Breast epithelium (tissue), 4 donors: ENCODE results near the gene MEMO1. TPM values are rescaled to one million over a fixed set of nuclear protein-coding genes. Genes with fewer than 3 reads are reported as not detected.

ENCODE experiments used
- DNase-seq, 2 donors: peaks; one replicate each; pipeline ENCODE4 v3.0.0-alpha.2; 2019; ENCODE audit warnings: low spot score in 2 of 2
- H3K27ac ChIP-seq, 2 donors: fragments of 200-600 bp; sonication (generic) in 1 of 2; one replicate each; pipeline ENCODE4 v1.5.1; 2016 to 2019; ENCODE audit warnings: mild to moderate bottlenecking in 1 of 2
- H3K27me3 ChIP-seq, 2 donors: fragments of 200-600 bp; sonication (generic) in 1 of 2; one replicate each; pipeline versions ENCODE4 v1.5.1 to v1.6.0; 2017 to 2019; ENCODE audit warnings: control low read depth in 1 of 2, mild to moderate bottlenecking in 1 of 2
- H3K36me3 ChIP-seq: fragments of 200-600 bp; one replicate; pipeline ENCODE4 v1.5.1; 2019
- H3K4me1 ChIP-seq, 2 donors: fragments of 200-600 bp; sonication (generic); one replicate each; pipeline ENCODE4 v1.5.1; 2016 to 2019; ENCODE audit warnings: control low read depth in 1 of 2
- H3K4me3 ChIP-seq, 3 donors: fragments of 200-600 bp; sonication (generic); 1 replicate in 2 of 3; 2 replicates in 1 of 3; pipeline ENCODE4 v1.5.1; 2016 to 2019; ENCODE audit warnings: mild to moderate bottlenecking in 3 of 3, moderate library complexity in 2 of 3
- H3K9me3 ChIP-seq, 2 donors: fragments of 200-600 bp; sonication (generic) in 1 of 2; one replicate each; pipeline ENCODE4 v1.5.1; 2016 to 2019; ENCODE audit warnings: control low read depth in 1 of 2
- POLR2A ChIP-seq: fragments of 450-650 bp; IDR thresholded peaks from one replicate; pipeline ENCODE4 v1.6.1; 2016; ENCODE audit warnings: antibody characterized with exemption, mild to moderate bottlenecking, moderate library complexity
- POLR2AphosphoS5 ChIP-seq, 3 donors: sonication (generic); formaldehyde crosslinking; IDR thresholded peaks; one replicate each; pipeline ENCODE4 v1.6.1; 2017; ENCODE audit warnings: antibody characterized with exemption in 3 of 3
- intact Hi-C: fragments of 100-400 bp; cut with DNase I; formaldehyde crosslinking; loops from one replicate; pipeline ENCODE4 v1.15.1; 2023; ENCODE audit warnings: low total_unique reads
- total RNA-seq, 3 donors: library from RNA; depleted of rRNA; stranded (reverse); fragments of >200 nt; gene quantifications; one replicate each; pipeline ENCODE4 v1.1.0, GENCODE V29; 2016
- TF ChIP-seq, protein P1 (sequence below), 3 donors: fragments of 450-650 bp; IDR thresholded peaks; one replicate each; pipeline ENCODE4 v1.5.1; 2016 to 2017; ENCODE audit warnings: antibody characterized with exemption in 3 of 3, mild to moderate bottlenecking in 3 of 3, moderate library complexity in 3 of 3

Gene MEMO1
- total RNA-seq, 3 donors from 2014 or later: 26.1 to 28.8 (median 26.1) TPM

DNA sequence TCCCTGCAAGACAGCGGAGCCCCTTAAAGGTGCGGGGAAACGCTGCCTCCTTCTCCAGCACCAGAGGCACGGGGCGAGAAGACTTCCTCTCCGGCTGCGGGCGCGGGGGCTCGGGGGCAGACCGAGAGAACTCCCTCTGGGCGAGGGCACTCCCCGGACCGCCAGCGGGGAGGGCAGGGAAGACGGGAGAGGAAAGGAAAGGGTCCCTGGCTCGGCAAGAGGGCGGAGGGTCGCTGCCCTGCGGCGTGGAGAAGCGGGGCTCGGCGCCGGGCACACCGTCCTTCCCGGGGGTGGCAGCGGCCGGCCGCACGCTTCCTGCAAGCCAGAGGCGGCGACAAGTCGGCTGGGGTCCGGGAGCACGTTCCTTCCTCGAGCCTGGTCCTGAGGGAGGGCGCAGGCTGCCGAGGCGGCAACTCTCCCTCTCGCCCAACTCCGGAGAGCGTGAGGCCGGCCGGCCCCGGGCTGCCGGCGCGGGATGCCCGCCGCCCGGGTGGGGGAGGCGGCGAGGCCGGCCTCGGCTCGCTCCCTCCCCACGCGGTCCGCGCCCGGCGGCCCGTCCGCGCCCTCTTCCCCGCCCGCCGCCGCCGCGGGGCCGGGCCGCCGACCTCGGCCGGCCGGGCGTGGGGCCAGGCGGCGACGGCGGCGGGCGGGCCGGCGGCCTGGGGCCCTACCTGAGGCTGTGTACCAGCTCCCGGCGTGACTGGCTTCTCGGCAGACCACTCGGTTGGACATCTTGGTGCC is 1.1 kb downstream of the MEMO1 start:
- no peaks in the 10 kb centered on the region for H3K27me3 ChIP-seq
- DNase-seq: no peak
- H3K9me3 ChIP-seq: no peaks in the 10 kb centered on the region
- TF ChIP-seq POLR2AphosphoS5 (IDR thresholded peaks at IDR 0.05) (no peak), POLR2A (no peak)
- TF ChIP-seq, protein P1, sequence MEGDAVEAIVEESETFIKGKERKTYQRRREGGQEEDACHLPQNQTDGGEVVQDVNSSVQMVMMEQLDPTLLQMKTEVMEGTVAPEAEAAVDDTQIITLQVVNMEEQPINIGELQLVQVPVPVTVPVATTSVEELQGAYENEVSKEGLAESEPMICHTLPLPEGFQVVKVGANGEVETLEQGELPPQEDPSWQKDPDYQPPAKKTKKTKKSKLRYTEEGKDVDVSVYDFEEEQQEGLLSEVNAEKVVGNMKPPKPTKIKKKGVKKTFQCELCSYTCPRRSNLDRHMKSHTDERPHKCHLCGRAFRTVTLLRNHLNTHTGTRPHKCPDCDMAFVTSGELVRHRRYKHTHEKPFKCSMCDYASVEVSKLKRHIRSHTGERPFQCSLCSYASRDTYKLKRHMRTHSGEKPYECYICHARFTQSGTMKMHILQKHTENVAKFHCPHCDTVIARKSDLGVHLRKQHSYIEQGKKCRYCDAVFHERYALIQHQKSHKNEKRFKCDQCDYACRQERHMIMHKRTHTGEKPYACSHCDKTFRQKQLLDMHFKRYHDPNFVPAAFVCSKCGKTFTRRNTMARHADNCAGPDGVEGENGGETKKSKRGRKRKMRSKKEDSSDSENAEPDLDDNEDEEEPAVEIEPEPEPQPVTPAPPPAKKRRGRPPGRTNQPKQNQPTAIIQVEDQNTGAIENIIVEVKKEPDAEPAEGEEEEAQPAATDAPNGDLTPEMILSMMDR (IDR thresholded peaks at IDR 0.05): no peak
- peak overlapping the region; percentile 93 to 99 for H3K27ac ChIP-seq
- peak overlapping the region; percentile 68 to 92 (median 82) for H3K4me3 ChIP-seq
- peaks cover 0 to 4% of the 10 kb centered on the region in 2 donors for H3K4me1 ChIP-seq
- no peaks in the 10 kb centered on the region for H3K36me3 ChIP-seq
- intact Hi-C loops: no loop called here

DNA sequence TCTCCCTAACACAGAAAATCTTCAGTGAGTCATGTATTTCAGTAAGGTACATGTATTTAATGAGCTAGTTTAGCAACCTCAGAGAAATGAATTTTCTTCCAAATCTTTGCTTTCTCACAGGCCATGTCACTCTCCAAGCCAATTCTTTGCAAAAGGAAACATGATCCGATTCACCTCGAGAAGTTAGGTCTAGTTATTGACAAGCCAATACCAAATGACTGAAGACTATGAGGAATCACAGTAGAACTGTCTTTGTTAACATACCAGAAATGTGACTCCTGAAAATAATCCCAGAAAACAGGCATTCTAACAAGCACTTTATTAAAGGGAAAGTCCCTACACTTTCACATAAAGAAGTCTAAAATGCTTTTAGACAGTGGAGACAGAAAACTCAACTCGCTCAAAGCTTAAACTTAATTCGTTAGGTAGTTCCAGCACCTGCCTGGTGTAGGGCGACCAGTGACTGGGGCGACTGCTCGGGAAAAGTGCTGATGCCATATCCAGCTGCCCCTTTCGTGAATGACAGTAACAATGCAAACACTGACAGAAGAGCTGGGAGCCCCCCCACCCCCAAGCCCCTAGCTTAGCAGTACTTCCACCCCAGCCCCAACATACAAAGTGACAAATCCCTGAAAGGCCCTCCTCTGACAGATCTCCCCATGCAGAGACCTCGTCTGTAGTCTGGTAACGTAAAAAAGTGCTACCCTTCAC is 1.8 kb downstream of the MEMO1 start:
- no peak for TF ChIP-seq POLR2A
- Histone ChIP-seq H3K4me1 (peaks cover 0 to 4% of the 10 kb centered on the region in 2 donors), H3K27ac (peak overlapping the region; percentile 77 to 99), H3K9me3 (no peaks in the 10 kb centered on the region), H3K4me3 (peak overlapping the region; percentile 68 to 92 (median 82)), H3K27me3 (no peaks in the 10 kb centered on the region), H3K36me3 (no peaks in the 10 kb centered on the region)
- DNase-seq: no peak
- intact Hi-C loops: no loop called here

DNA sequence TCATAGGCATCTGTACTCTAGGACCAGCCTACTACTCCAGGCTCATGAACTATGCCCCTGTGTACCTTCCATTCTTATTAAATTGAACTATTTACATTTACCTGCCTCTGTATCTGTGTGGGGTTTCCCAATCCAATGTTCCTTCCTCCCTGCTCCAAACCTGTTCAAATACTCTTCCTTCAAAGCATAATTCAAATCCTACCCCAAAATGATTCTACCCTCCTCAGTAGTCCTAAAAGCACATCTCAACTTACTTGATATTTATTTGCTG is 3.8 kb downstream of the MEMO1 start:
- no peaks in the 10 kb centered on the region for H3K27me3 ChIP-seq
- no peak for TF ChIP-seq POLR2AphosphoS5 (IDR thresholded peaks at IDR 0.05)
- TF ChIP-seq POLR2A: no peak
- TF ChIP-seq, protein P1 (IDR thresholded peaks at IDR 0.05): no peak
- H3K4me1 ChIP-seq: peaks cover 0 to 4% of the 10 kb centered on the region in 2 donors
- intact Hi-C loops: no loop called here
- no peak for DNase-seq
- no peak overlapping the region for H3K27ac ChIP-seq
- no peaks in the 10 kb centered on the region for H3K9me3 ChIP-seq
- no peak overlapping the region for H3K4me3 ChIP-seq
- no peaks in the 10 kb centered on the region for H3K36me3 ChIP-seq

DNA sequence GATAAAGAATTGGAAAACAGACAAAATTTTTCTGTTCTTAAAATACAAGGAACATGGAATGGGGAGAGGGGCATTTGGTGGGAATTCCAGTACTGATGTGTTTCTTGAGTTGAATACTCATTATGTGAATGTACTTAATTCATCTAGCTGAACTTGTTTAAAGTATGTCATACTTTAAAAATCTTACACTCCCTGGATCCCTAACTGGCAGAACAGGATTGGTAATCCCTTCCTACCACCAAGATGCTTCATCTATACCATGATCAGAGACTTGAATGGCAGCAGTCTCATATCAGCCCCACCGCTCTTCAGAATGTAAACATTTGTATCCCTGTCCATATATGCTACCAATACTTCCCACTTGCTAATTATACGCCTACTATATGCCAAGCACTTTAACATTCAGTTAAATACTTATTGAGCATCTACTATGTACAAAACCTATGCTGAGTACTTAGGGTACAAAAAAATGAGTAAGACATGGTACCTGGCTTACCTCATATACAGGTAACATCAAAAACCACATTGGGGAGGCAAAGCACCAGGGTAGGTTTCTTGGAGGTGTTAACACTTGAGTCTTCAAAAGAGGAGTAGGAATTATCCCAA is 5.3 kb downstream of the MEMO1 start:
- H3K27ac ChIP-seq: no peak overlapping the region
- intact Hi-C loops: no loop called here
- DNase-seq: no peak
- H3K4me1 ChIP-seq: peaks cover 0 to 4% of the 10 kb centered on the region in 2 donors
- no peak for TF ChIP-seq POLR2A
- no peaks in the 10 kb centered on the region for H3K27me3 ChIP-seq
- H3K36me3 ChIP-seq: no peaks in the 10 kb centered on the region
- H3K9me3 ChIP-seq: no peaks in the 10 kb centered on the region
- H3K4me3 ChIP-seq: no peak overlapping the region

DNA sequence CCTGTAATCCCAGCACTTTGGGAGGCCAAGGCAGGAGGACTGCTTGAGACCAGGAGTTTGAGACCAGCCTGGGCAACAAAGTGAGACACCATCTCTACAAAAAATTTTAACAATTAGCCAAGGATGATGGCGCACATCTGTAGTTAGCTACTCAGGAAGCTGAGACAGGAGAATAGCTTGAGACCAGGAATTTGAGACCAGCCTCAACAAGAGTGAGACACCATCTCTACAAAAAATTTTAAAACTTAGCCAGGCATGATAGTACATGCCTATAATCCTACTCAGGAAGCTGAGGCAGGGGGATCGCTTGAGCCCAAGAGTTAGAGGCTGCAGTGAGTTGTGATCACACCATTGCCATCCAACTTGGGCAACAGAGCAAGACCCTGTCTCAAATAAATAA is 7.0 kb downstream of the MEMO1 start:
- no peak overlapping the region for H3K4me3 ChIP-seq
- intact Hi-C loops: loop anchor here (5.0 kb wide), 1 partner anchor 1741 kb away; no protein-coding TSS in a partner anchor
- no peak for DNase-seq
- no peak for TF ChIP-seq POLR2AphosphoS5 (IDR thresholded peaks at IDR 0.05)
- TF ChIP-seq, protein P1 (IDR thresholded peaks at IDR 0.05): no peak
- no peaks in the 10 kb centered on the region for H3K27me3 ChIP-seq
- H3K27ac ChIP-seq: no peak overlapping the region
- H3K4me1 ChIP-seq: peaks cover 0 to 4% of the 10 kb centered on the region in 2 donors
- no peaks in the 10 kb centered on the region for H3K9me3 ChIP-seq
- H3K36me3 ChIP-seq: no peaks in the 10 kb centered on the region

DNA sequence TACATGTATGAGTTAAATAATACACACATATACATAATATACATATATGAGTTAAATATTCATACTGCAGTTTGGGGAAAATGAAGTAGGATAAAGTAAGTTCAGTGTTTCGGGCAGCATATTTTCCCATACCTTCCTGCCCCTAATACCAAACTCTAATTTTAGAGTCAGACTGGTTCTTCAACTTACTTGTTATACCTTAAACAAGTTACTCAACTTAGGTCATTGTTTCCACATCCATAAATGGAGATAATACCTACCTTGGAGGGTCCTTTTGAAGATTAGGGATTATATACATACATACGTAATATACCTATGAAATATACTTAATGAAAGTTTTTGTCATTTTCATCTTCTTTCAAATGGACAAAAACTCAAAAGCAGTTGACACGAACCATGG is 8.4 kb downstream of the MEMO1 start:
- no peak overlapping the region for H3K4me3 ChIP-seq
- no peak overlapping the region for H3K27ac ChIP-seq
- intact Hi-C loops: loop anchor here (5.0 kb wide), 1 partner anchor 1740 kb away; no protein-coding TSS in a partner anchor
- TF ChIP-seq, protein P1 (IDR thresholded peaks at IDR 0.05): no peak
- TF ChIP-seq POLR2AphosphoS5 (IDR thresholded peaks at IDR 0.05) (no peak), POLR2A (no peak)
- H3K4me1 ChIP-seq: no peaks in the 10 kb centered on the region
- no peaks in the 10 kb centered on the region for H3K27me3 ChIP-seq
- H3K36me3 ChIP-seq: no peaks in the 10 kb centered on the region
- H3K9me3 ChIP-seq: no peaks in the 10 kb centered on the region
- DNase-seq: no peak
